Measurements from ENCODE around the gene KCNG4. TPM values are rescaled to one million over a fixed set of nuclear protein-coding genes. Genes with fewer than 3 reads are reported as not detected.

Gene KCNG4
- total and polyA plus RNA-seq, 2 donors = not detected

DNA sequence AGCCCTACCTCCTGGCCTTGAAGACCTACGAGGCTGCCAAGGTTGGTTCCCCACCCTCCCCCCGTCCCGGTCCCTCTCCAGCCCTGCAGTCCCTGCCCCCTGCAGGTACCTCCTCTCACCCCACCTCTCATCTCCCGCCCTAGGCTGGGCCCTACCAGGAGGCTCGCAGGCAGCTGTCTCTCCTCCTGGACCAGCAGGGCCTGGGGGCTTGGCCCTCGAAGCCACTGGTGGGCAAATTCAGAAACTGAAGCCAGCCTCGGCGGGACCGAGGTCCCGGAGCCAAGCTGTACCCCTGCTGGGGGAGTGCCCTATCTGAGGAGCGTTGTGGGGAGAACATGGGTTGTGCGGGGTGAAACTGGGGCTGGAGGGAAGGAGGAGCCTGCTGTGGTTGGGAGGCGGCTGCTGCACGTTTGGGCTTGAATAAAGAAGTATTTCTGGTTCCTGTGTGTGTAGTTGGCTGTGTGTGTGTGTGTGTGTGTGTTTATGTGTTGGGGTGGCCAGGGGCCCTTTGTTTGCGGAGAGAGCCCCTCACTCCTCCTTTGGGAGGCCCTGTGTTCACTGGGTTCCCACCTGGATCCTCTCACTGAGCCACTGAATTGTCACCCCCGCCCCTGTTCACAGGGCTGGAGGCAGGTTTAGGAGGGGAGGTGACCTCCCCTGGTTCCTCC, 43.0 kb downstream of the KCNG4 start:
- Histone ChIP-seq H3K9me3 (ENCODE audit: control insufficient read depth in 2 of 2, insufficient read depth in 1 of 2, low read length in 1 of 2) (no peaks in the 10 kb centered on the region), H3K4me3 (ENCODE audit: low read length in 2 of 2) (no peak overlapping the region), H3K27me3 (ENCODE audit: control insufficient read depth in 2 of 2, insufficient read depth in 1 of 2, low read length in 1 of 2) (peaks cover 0 to 9% of the 10 kb centered on the region in 2 donors), H3K36me3 (ENCODE audit: control insufficient read depth in 2 of 2, insufficient read depth in 2 of 2, low read length in 1 of 2) (no peaks in the 10 kb centered on the region), H3K4me1 (ENCODE audit: control insufficient read depth in 2 of 2, insufficient read depth in 2 of 2, low read length in 2 of 2) (peaks cover 18 to 22% of the 10 kb centered on the region in 2 donors), H3K27ac (ENCODE audit: low read depth in 1 of 2, low read length in 1 of 2) (no peak overlapping the region)
- no peak for DNase-seq (ENCODE audit: low read depth in 6 of 9, low spot score in 9 of 9)
- WGBS = 87% methylated on average over 16 of the region's 16 CpGs

DNA sequence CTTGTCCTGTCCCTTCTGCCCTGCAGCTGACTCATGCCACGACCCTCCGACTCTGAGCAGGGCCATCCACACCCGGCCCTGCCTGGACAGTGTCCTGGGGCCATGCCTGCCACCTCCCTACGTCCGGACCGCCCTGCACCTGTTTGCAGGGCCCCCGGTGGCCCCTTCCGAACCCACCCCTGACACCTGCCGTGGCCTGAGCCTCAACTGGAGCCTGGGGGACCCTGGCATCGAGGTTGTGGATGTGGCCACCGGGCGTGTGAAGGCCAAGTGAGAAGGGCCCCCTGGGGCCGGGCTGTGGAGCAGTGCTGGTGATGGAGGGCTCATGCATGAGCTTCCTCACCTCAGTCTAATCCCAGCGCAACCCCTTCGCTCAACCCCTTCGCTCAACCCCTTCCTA, 43.7 kb downstream of the KCNG4 start:
- Histone ChIP-seq H3K36me3 (ENCODE audit: control insufficient read depth in 2 of 2, insufficient read depth in 2 of 2, low read length in 1 of 2) (no peaks in the 10 kb centered on the region), H3K9me3 (ENCODE audit: control insufficient read depth in 2 of 2, insufficient read depth in 1 of 2, low read length in 1 of 2) (no peaks in the 10 kb centered on the region), H3K4me3 (ENCODE audit: low read length in 2 of 2) (no peak overlapping the region), H3K4me1 (ENCODE audit: control insufficient read depth in 2 of 2, insufficient read depth in 2 of 2, low read length in 2 of 2) (peaks cover 18 to 22% of the 10 kb centered on the region in 2 donors), H3K27ac (ENCODE audit: low read depth in 1 of 2, low read length in 1 of 2) (no peak overlapping the region), H3K27me3 (ENCODE audit: control insufficient read depth in 2 of 2, insufficient read depth in 1 of 2, low read length in 1 of 2) (peaks cover 0 to 9% of the 10 kb centered on the region in 2 donors)
- DNase-seq (ENCODE audit: low read depth in 6 of 9, low spot score in 9 of 9) = no peak
- 97% methylated on average over 16 of the region's 16 CpGs for WGBS

DNA sequence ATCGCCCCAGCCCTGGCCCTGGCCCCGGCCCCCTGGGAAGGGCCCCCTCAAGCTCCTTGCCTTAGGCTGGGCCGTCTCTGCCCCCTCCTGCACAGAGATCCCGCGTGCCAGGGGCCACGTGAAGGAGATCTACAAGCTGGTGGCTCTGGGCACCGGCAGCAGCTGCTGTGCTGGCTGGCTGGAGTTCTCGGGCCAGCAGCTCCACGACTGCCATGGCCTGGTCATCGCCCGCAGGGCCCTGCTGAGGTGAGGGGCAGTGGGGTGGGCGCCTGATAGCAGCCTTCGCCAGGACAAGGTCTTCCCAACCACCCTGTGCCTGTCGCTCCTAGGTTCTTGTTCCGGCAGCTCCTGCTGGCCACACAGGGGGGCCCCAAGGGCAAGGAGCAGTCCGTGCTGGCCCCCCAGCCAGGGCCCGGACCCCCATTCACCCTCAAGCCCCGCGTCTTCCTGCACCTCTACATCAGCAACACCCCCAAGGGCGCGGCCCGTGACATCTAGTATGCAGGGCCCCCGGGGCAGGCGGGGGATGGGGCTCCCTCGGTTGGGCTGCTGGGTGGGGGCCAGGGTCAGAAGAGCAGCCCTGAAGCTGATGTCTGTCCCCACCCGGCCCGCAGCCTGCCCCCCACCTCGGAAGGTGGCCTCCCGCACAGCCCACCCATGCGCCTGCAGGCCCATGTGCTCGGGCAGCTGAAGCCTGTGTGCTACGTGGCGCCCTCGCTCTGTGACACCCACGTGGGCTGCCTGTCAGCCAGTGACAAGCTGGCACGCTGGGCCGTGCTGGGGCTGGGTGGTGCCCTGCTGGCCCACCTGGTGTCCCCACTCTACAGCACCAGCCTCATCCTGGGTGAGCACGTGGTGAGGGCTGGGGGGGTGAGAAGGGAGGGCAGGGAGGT, 44.4 kb downstream of the KCNG4 start:
- no peak overlapping the region for H3K4me3 ChIP-seq (ENCODE audit: low read length in 2 of 2)
- peaks cover 18 to 22% of the 10 kb centered on the region in 2 donors for H3K4me1 ChIP-seq (ENCODE audit: control insufficient read depth in 2 of 2, insufficient read depth in 2 of 2, low read length in 2 of 2)
- DNase-seq (ENCODE audit: low read depth in 6 of 9, low spot score in 9 of 9) = no peak
- no peak overlapping the region for H3K27ac ChIP-seq (ENCODE audit: low read depth in 1 of 2, low read length in 1 of 2)
- no peaks in the 10 kb centered on the region for H3K36me3 ChIP-seq (ENCODE audit: control insufficient read depth in 2 of 2, insufficient read depth in 2 of 2, low read length in 1 of 2)
- H3K27me3 ChIP-seq (ENCODE audit: control insufficient read depth in 2 of 2, insufficient read depth in 1 of 2, low read length in 1 of 2) = peaks cover 0 to 9% of the 10 kb centered on the region in 2 donors
- 90% methylated on average over 38 of the region's 38 CpGs for WGBS
- H3K9me3 ChIP-seq (ENCODE audit: control insufficient read depth in 2 of 2, insufficient read depth in 1 of 2, low read length in 1 of 2) = no peaks in the 10 kb centered on the region

DNA sequence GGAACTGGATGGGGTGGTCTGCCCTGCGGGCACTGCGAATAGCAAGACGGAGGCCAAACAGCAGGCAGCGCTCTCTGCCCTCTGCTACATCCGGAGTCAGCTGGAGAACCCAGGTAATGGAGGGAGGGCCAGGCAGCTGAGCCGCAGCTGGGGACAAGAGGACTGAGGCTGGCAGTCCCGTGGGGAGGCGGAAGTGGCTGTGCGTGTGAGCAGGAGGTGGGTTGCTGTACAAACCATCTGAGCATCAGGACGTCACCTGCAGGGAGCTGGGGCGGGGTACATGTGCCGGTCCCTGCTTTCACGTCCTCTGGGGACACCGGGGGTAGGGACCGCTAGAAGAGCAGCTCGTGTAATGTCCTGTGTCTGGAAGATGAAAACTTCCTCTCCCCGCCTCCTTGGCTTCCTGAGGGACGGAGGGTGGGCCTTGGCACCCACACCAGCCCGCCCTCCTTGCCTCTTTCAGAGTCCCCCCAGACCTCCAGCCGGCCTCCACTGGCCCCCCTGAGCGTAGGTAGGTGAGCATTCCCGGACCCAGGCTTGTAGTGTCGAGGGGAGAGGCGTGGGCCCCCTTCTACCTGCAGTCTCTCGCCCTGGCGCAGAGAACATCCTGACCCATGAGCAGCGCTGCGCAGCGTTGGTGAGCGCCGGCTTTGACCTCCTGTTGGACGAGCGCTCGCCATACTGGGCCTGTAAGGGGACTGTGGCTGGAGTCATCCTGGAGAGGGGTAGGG, 45.2 kb downstream of the KCNG4 start:
- Histone ChIP-seq H3K4me1 (ENCODE audit: control insufficient read depth in 2 of 2, insufficient read depth in 2 of 2, low read length in 2 of 2) (peaks cover 18 to 22% of the 10 kb centered on the region in 2 donors), H3K27me3 (ENCODE audit: control insufficient read depth in 2 of 2, insufficient read depth in 1 of 2, low read length in 1 of 2) (peaks cover 0 to 9% of the 10 kb centered on the region in 2 donors), H3K36me3 (ENCODE audit: control insufficient read depth in 2 of 2, insufficient read depth in 2 of 2, low read length in 1 of 2) (no peaks in the 10 kb centered on the region), H3K9me3 (ENCODE audit: control insufficient read depth in 2 of 2, insufficient read depth in 1 of 2, low read length in 1 of 2) (no peaks in the 10 kb centered on the region), H3K27ac (ENCODE audit: low read depth in 1 of 2, low read length in 1 of 2) (peak overlapping the region in 1 of 2 donors; percentile 50), H3K4me3 (ENCODE audit: low read length in 2 of 2) (peak overlapping the region in 1 of 2 donors; percentile 14)
- DNase-seq (ENCODE audit: low read depth in 6 of 9, low spot score in 9 of 9) = peak in 4 of 9 donors; percentile 43 to 67 (median 58)
- WGBS = 57% methylated on average over 34 of the region's 34 CpGs

DNA sequence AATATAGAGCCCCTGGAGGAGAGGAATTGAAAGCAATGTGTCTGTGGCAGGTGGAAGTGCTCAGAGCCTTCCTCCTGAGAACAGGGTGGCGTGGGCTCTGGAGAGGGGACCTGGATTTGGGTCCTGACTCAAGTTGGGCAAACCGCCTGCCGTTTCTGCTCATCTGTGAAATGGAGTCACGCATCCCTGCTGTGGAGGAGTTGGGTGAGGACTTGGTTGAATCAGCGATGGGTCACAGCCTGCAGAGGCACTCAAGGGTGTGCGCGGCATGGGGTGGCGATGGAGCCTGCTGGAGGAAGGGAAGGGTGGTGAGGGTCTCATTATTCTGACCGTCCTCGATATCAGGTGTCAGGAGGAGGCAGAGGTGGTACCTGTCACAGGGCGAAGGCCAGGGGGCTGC, 45.8 kb downstream of the KCNG4 start:
- H3K4me3 ChIP-seq (ENCODE audit: low read length in 2 of 2) = peak overlapping the region in 1 of 2 donors; percentile 14
- 81% methylated on average over 11 of the region's 11 CpGs for WGBS

DNA sequence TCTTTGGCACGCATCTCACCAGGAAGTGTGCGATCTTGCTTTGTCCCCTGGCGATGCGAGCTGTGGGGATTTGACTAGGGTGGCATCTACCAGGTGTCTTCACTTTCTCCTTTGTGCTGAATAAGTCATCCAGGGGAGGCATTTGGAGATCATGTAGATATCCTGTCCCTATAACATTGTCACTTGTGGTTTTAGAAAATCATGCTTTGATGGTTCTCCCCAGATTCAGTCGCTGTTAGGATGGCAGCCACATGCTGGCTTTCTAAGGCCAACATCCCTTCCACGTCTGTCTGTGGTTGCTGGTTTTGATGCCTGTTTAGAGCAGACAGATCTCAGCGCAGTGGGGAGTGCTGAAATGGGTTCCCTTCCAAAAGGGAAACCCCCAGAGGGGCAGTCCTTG, 46.3 kb downstream of the KCNG4 start:
- no peaks in the 10 kb centered on the region for H3K9me3 ChIP-seq (ENCODE audit: control insufficient read depth in 2 of 2, insufficient read depth in 1 of 2, low read length in 1 of 2)
- WGBS = 10% methylated on average over 7 of the region's 7 CpGs
- DNase-seq (ENCODE audit: low read depth in 6 of 9, low spot score in 9 of 9) = peak in 5 of 9 donors; percentile 21 to 63 (median 32)
- no peak overlapping the region for H3K4me3 ChIP-seq (ENCODE audit: low read length in 2 of 2)
- no peaks in the 10 kb centered on the region for H3K36me3 ChIP-seq (ENCODE audit: control insufficient read depth in 2 of 2, insufficient read depth in 2 of 2, low read length in 1 of 2)
- H3K4me1 ChIP-seq (ENCODE audit: control insufficient read depth in 2 of 2, insufficient read depth in 2 of 2, low read length in 2 of 2) = peaks cover 18 to 22% of the 10 kb centered on the region in 2 donors
- H3K27me3 ChIP-seq (ENCODE audit: control insufficient read depth in 2 of 2, insufficient read depth in 1 of 2, low read length in 1 of 2) = peaks cover 0 to 3% of the 10 kb centered on the region in 2 donors
- H3K27ac ChIP-seq (ENCODE audit: low read depth in 1 of 2, low read length in 1 of 2) = peak overlapping the region; percentile 37 to 56

More for the DNA sequence above, 45.8 kb downstream of the KCNG4 start:
- Histone ChIP-seq H3K27me3 (ENCODE audit: control insufficient read depth in 2 of 2, insufficient read depth in 1 of 2, low read length in 1 of 2) (peaks cover 0 to 7% of the 10 kb centered on the region in 2 donors), H3K27ac (ENCODE audit: low read depth in 1 of 2, low read length in 1 of 2) (peak overlapping the region; percentile 37 to 50), H3K4me1 (ENCODE audit: control insufficient read depth in 2 of 2, insufficient read depth in 2 of 2, low read length in 2 of 2) (peaks cover 18 to 22% of the 10 kb centered on the region in 2 donors), H3K9me3 (ENCODE audit: control insufficient read depth in 2 of 2, insufficient read depth in 1 of 2, low read length in 1 of 2) (no peaks in the 10 kb centered on the region), H3K36me3 (ENCODE audit: control insufficient read depth in 2 of 2, insufficient read depth in 2 of 2, low read length in 1 of 2) (no peaks in the 10 kb centered on the region)
- DNase-seq (ENCODE audit: low read depth in 6 of 9, low spot score in 9 of 9) = no peak

DNA sequence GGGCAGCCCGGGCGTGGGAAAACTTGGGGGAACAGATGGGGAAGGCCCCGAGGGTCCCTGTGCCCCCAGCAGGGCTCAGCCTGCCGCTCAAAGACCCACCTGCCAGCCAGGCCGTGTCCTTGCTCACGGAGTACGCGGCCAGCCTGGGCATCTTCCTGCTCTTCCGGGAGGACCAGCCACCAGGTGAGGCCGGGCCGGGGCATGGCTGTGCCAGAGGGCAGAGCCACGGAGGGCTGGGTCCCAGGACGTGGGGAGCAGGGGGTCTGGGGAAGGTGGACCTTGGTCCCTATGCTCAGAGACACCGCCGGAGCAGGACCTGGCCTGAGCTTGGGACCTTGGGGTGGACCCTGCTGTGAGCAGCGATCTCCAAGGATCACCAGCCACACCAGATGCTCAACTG, 48.3 kb downstream of the KCNG4 start:
- WGBS = 96% methylated on average over 16 of the region's 16 CpGs
- H3K27me3 ChIP-seq (ENCODE audit: control insufficient read depth in 2 of 2, insufficient read depth in 1 of 2, low read length in 1 of 2) = no peaks in the 10 kb centered on the region
- H3K36me3 ChIP-seq (ENCODE audit: control insufficient read depth in 2 of 2, insufficient read depth in 2 of 2, low read length in 1 of 2) = no peaks in the 10 kb centered on the region
- H3K4me1 ChIP-seq (ENCODE audit: control insufficient read depth in 2 of 2, insufficient read depth in 2 of 2, low read length in 2 of 2) = peaks cover 18 to 20% of the 10 kb centered on the region in 2 donors
- H3K9me3 ChIP-seq (ENCODE audit: control insufficient read depth in 2 of 2, insufficient read depth in 1 of 2, low read length in 1 of 2) = no peaks in the 10 kb centered on the region
- H3K4me3 ChIP-seq (ENCODE audit: low read length in 2 of 2) = no peak overlapping the region
- H3K27ac ChIP-seq (ENCODE audit: low read depth in 1 of 2, low read length in 1 of 2) = no peak overlapping the region
- DNase-seq (ENCODE audit: low read depth in 6 of 9, low spot score in 9 of 9) = no peak

DNA sequence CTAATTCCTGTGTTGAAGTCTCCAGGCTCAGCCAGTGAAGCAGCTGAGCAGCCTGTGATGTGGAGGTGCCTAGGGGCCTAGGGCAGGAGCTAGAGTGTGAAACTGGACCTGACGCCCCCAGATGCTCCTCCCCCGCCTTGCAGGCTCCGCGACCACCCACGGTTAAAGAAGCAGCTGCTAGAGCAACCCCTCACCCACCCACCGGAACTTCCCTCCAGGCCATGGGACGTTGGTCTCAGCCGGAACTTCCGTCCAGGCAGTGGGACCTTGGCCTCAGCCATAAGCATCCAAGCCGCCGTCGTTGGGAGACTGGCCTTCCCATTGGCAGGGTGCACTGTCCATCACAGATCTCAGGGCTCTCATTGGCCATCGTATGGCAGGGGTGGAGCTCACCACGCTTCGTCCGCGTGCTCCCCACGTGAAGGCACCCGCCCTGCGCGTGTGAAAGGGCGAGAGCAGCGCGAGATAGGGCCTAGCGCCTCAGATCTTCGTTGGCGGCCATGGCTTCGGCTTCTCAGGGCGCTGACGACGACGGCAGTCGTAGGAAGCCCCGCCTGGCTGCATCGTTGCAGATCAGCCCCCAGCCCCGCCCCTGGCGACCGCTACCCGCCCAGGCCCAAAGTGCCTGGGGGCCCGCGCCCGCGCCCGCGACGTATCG, 49.0 kb downstream of the KCNG4 start, which contains the start of gene ADAD2:
TSS of gene ADAD2 (plus strand) at position 427 of the 658 bp plus-strand sequence. CDS start at position 501, 74 bp downstream.
- H3K27ac ChIP-seq (ENCODE audit: low read depth in 1 of 2, low read length in 1 of 2) = no peak within 1 kb of the TSS
- H3K27me3 ChIP-seq (ENCODE audit: control insufficient read depth in 2 of 2, insufficient read depth in 1 of 2, low read length in 1 of 2) = no peaks in the 10 kb centered on the region
- WGBS = 97% methylated on average over 47 of the region's 47 CpGs
- no peak for DNase-seq (ENCODE audit: low read depth in 6 of 9, low spot score in 9 of 9)
- no peak within 1 kb of the TSS for H3K4me3 ChIP-seq (ENCODE audit: low read length in 2 of 2)
- peaks cover 22 to 26% of the 10 kb centered on the region in 2 donors for H3K4me1 ChIP-seq (ENCODE audit: control insufficient read depth in 2 of 2, insufficient read depth in 2 of 2, low read length in 2 of 2)
- H3K36me3 ChIP-seq (ENCODE audit: control insufficient read depth in 2 of 2, insufficient read depth in 2 of 2, low read length in 1 of 2) = no peaks in the 10 kb centered on the region
- no peaks in the 10 kb centered on the region for H3K9me3 ChIP-seq (ENCODE audit: control insufficient read depth in 2 of 2, insufficient read depth in 1 of 2, low read length in 1 of 2)
